Stimulated activated CD8-positive, alpha-beta memory T cell treated with anti-CD3 and anti-CD28 coated beads, Interleukin-15, amount 100 ng/mL, for 4 hours (primary cell): Measurements from ENCODE around the gene TLR6.

ENCODE experiments used
- DNase-seq, 2 donors: peaks; one replicate each; pipeline ENCODE4 v3.0.0-alpha.2; 2020; ENCODE audit warnings: low read depth in 2 of 2

TLR6 gene

GRCh38 chr4:38856524-38857337, at the start of gene TLR6:
TLR6 (minus strand) TSS chr4:38856817; CDS start chr4:38829473, 27,344 bp downstream.
- DNase-seq: peak in 1 of 2 donors; percentile 43

DNA sequence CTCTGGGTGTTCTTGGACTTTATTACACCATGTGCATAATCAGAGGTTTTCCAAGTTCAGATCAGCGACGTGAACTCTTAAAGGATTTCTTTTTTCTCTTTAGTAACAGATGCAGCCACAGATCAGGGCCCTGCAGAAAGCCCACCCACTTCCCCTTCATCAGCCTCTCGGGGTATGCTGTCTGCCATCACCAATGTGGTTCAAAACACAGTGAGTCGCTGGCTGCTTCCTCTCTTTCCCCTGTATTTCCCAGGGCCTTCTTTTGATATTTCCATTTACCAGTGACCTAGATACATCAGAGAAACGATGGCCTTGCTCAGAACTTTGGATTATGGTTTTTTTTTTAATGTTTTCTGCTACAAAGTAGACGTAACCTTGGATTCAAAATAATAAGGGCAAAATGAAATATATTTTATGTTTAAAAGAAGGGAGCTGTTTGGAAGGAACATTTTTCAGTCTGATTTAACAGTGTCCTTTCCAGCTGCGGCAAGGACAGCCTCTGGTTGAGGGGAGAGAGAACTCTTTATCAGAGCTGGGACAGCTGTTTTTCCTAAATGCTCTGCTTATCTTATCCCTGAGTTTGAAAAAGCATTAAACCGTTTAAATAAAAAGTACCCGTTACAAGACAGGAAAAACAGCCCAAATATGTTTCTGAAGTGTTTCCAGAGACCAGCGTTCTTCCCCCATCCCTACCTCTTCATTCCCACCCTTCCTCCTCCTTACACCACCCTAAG, 49.2 kb upstream of the TLR6 start:
- DNase-seq: no peak

DNA sequence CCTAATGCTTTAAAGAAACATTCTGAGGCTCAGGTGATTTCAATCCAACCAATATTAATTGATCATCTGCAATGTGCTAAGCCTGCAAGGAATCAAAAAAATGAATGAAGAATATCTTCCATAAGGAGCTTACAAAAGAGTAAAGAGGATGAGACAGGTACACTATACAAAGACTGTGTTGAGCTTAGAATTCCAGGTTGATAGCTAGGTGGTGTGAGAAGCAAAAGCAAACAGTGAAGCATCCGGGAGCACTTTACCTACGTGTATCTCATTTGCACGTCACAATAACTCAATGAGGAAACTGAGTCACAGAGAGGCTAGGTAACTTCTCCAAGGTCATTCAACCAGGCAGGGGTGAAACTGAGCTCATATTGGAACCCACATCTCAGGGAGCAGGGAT, 48.1 kb upstream of the TLR6 start:
- no peak for DNase-seq

DNA sequence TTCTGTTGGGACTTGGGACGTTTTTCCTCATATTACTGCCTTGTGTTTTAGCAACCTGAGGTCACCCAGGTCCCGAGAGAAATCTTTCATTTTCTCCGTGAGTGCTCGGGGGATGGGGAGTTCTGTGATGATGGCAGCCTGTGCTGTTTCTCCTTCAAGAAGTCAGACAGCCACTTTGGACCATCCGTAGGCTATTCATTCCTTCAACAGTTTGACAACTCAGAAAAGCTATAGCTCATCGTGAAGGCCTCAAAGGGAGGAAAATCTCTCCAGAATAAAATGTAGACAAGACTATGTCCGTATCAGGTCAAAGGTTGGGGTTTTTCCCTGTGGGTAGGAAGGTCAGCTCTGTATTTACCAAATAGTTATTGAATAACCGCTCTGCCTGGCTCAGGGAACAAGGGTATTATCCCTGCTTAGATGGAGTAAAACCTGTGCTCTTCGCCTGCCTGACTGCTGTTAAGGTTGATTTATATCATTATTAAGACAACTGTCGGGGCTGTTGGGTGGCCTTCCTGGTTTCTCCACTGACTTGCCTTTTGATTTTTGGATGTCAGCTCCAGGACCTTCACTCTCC, 47.6 kb upstream of the TLR6 start:
- DNase-seq: no peak

DNA sequence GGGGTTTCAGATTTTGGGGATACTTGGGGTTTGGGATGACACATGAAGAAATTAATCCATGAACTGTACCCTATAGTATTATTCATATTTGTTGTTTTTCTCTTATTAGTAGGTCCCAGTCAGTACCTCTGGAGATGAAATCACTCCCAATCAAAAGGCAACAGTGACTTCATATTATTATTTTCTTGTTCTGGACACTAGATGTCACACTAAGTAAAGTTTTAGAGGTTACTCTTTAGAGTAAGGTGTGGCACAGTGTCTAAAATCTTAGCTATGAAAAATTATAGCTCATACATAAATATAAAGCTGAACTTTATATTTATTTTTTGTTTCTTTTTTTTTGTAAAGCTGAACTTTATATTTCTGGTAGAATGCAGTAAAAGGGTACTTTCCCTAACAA, 46.1 kb upstream of the TLR6 start:
- no peak for DNase-seq

DNA sequence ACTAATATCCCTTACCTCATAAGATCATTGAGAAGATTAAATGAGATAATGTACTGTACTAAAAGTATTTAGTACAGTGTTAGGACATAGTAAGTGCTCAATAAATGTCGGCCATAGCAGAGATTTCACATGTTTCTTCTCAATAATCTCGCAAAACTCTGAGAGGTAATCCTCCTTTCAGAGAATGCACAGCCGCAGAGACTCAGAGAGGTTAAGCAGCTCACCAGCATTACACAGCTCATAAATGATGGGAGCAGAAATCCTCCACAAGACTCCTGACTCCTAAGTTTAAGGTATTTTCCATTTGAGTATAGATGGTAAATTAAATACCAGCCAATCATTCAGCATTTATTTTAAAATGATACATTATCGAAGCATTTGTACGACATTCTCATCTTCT, 45.6 kb upstream of the TLR6 start:
- DNase-seq: no peak

GRCh38 chr4:38898245-38898644, 41.6 kb upstream of the TLR6 start:
- DNase-seq: no peak

- DNase-seq: no peak
Measured at GRCh38 chr4:38896940-38897339, 40.3 kb upstream of the TLR6 start.

DNA sequence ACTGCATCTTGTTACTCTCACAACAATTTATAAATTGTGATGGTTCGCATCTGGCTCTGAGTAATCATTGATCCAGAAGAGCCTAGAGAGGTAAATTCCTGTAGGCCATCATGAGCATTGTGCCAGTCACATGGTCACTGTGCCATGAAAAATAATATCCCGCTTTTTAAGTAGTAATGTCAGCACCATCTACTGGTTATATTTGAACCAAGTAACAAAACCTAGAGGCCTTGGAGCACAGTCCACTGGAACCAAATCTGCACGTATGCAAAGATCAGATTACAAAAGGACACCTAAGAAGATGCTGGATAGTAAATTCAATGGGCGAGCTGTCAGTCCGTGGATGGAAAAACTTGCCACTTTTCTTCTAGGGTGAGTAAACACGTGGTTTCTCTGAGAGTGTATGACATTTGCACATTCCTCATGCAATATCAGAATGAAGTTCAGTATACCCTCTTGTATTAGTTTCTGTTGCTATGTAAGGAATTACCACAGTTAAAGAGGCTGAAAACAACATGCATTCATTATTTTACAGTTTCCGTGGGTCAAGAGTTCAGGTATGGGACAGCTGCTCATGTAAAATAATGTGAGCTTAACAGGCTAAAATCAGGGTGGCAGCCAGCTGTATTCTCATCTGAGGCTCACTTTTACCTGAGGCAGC, 37.8 kb upstream of the TLR6 start:
- DNase-seq: no peak

GRCh38 chr4:38891051-38891983, 34.7 kb upstream of the TLR6 start:
- DNase-seq: no peak

GRCh38 chr4:38889143-38889542, 32.5 kb upstream of the TLR6 start:
- no peak for DNase-seq

- no peak for DNase-seq
Measured at GRCh38 chr4:38884254-38884653, 27.6 kb upstream of the TLR6 start.

- DNase-seq: no peak
Measured at GRCh38 chr4:38876636-38877035, 20.0 kb upstream of the TLR6 start.

- DNase-seq: no peak
Measured at GRCh38 chr4:38873290-38873944, 16.8 kb upstream of the TLR6 start.

- DNase-seq: no peak
Measured at GRCh38 chr4:38872620-38873019, 16.0 kb upstream of the TLR6 start.

GRCh38 chr4:38871593-38871992, 15.0 kb upstream of the TLR6 start:
- no peak for DNase-seq

DNA sequence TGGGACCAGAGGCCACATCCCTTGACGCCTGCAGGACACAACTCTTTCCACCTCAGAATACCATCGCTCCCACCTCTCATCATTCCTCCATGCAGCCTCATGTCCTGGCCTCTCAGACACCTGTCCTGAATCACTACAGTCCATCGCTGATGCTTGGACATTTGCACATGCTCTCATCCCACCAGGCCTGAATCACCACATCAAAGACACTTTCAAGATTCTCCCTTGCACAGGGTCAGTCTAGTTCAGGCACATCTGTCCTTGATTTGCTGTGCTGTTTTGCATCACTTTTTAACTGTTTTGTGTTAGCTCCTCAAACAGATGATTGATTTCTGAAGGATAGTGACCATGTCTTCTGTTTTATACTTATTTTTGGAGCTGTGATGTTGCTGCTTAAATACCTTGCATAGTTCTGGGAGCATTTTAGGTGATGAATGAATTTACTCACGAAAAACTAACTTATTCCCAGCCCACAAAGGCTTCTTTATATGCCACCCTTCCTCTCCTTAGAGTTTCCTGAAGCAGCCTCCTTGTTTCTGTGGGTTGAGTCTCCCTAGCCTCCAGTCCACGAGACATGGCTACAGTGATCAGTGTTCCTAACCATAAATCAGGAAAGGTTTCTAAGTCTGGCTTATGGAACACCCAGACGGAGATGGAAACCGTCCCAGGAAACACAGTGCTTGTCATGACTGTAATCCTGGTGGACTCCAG, 13.6 kb upstream of the TLR6 start:
- DNase-seq: no peak

GRCh38 chr4:38869511-38869910, 12.9 kb upstream of the TLR6 start:
- DNase-seq: no peak

GRCh38 chr4:38868059-38868960, 11.7 kb upstream of the TLR6 start:
- no peak for DNase-seq
